ENCODE results near the gene STARD9.
"Not testable (repeated sequence)": the region's sequence is repeated elsewhere in the genome, so short reads cannot be mapped to it uniquely, and the experiment has no call there.

STARD9 gene

GRCh38 chr15:42632105-42632675 lies 56.8 kb downstream of the STARD9 start:
- DNase-seq: no peak

- DNase-seq: no peak
These were observed 64.7 kb downstream of the STARD9 start for GRCh38 chr15:42640109-42640508.

GRCh38 chr15:42650208-42651066 lies 75.0 kb downstream of the STARD9 start:
- DNase-seq: peak; percentile 55

- DNase-seq: no peak
These were observed 90.4 kb downstream of the STARD9 start for GRCh38 chr15:42665827-42666226.

- no peak for DNase-seq
These were observed 92.4 kb downstream of the STARD9 start for GRCh38 chr15:42667855-42668254.

- no peak for DNase-seq
These were observed 95.0 kb downstream of the STARD9 start for GRCh38 chr15:42670451-42670850.

- no peak for DNase-seq
These were observed 97.0 kb downstream of the STARD9 start for GRCh38 chr15:42672444-42672843.

- no peak for DNase-seq
These were observed 99.1 kb downstream of the STARD9 start for GRCh38 chr15:42674472-42674871.

- DNase-seq: no peak
These were observed 99.6 kb downstream of the STARD9 start for GRCh38 chr15:42675021-42675420.

- no peak for DNase-seq
These were observed 104.1 kb downstream of the STARD9 start for GRCh38 chr15:42679285-42680141.

GRCh38 chr15:42680142-42680482 lies 104.7 kb downstream of the STARD9 start:
- DNase-seq: not testable (repeated sequence)

GRCh38 chr15:42681119-42681518 lies 105.7 kb downstream of the STARD9 start:
- DNase-seq: no peak

- no peak for DNase-seq
These were observed 110.9 kb downstream of the STARD9 start for GRCh38 chr15:42686281-42686680.

GRCh38 chr15:42687740-42688139 lies 112.3 kb downstream of the STARD9 start:
- DNase-seq: no peak

GRCh38 chr15:42688301-42688700 lies 112.9 kb downstream of the STARD9 start:
- DNase-seq: no peak

GRCh38 chr15:42691308-42691707 lies 115.9 kb downstream of the STARD9 start:
- DNase-seq: no peak

- no peak for DNase-seq
These were observed 116.4 kb downstream of the STARD9 start for GRCh38 chr15:42691770-42692169.

GRCh38 chr15:42692536-42692935 lies 117.1 kb downstream of the STARD9 start:
- no peak for DNase-seq

- DNase-seq: no peak
These were observed 117.6 kb downstream of the STARD9 start for GRCh38 chr15:42692997-42693396.

GRCh38 chr15:42693496-42693895 lies 118.1 kb downstream of the STARD9 start:
- no peak for DNase-seq

- DNase-seq: no peak
These were observed 118.5 kb downstream of the STARD9 start for GRCh38 chr15:42693942-42694341.

- no peak for DNase-seq
These were observed 119.0 kb downstream of the STARD9 start for GRCh38 chr15:42694398-42694797.

- no peak for DNase-seq
These were observed 120.2 kb downstream of the STARD9 start for GRCh38 chr15:42695527-42696071.
